DMS79 treated with DMSO at 0.1 percent for 48 hours (cell line): ENCODE data around the gene ZNF385B.
A peak's percentile ranks its signal among the peaks of the same experiment; 100 is the strongest.

ENCODE experiments used
- DNase-seq: peaks from one replicate; lab custom pipeline; 2025; lab: John Stamatoyannopoulos, UW

Gene ZNF385B

DNA sequence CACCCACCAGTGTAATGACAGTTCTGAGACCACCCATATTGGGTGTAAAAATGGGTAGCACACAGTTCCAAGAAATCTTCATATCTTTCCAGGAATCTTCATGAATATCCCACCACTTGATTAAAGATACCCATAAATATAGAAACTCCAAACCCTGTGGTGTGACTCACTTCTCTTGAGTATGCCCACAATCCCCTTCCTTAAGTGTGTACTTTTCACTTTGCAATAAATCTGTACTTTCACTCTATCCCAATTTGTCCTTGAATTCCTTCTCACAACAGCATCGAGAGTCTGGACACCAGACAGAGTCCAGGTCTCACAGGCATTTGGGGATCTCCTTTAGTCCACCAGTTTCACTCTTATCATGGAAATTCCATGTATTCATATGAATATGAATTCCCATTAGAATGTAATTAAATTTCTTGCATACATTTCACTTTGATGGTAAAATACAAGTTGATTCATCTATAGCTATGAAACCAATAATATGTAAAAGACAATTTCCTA, 309.8 kb downstream of the ZNF385B start:
- DNase-seq: no peak

- DNase-seq: no peak
Measured at GRCh38 chr2:179550849-179551248, 310.6 kb downstream of the ZNF385B start.

- DNase-seq: no peak
Measured at GRCh38 chr2:179550214-179550613, 311.2 kb downstream of the ZNF385B start.

- DNase-seq: no peak
Measured at GRCh38 chr2:179546656-179547055, 314.8 kb downstream of the ZNF385B start.

DNA sequence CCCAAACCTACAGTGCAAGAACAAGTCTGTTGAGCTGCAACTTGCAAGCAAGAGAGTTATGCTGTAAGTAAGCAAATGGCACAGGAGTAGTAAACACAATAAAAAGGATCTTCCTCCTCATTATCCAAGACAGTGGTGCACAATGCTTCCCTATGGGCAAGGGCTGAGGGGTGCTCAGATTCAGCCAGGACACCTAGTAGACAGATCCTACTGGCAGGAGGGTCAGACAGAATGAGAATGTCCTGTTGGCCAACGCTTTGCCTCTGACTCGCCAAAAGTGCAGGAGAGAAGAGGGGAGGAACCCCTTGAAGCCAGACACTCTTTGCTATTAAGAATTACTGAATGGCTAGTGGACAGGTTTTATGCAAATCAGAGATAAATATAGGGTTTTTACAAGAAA, 316.4 kb downstream of the ZNF385B start:
- no peak for DNase-seq

DNA sequence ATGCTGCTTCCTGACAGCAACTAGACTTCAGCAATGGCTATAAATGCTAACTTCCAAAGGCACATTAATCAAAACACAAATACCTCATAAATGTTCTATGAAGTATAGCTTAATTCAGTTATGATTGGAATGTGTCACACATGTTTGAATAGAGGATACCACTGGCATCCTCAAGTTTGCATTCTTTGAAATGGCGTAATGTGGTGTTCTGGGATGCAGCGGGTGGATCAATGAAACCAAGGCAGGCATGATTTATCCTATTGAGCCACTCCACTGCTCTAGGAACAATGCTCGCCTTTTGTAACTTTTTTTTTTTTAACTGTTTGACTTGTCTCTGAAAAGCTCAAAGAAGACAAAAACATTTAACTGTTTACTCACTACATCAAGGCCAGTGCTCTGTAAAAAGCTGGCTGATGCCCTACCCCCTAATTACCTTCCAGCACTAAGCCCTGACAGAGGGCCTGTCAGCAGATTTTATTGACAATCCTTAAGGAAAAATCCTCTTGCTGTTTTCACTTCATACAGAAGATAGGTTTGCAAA, 318.0 kb downstream of the ZNF385B start:
- peak; percentile 36 for DNase-seq

GRCh38 chr2:179541586-179541985, 319.8 kb downstream of the ZNF385B start:
- DNase-seq: no peak

GRCh38 chr2:179539124-179539511, 322.3 kb downstream of the ZNF385B start:
- DNase-seq: no peak

DNA sequence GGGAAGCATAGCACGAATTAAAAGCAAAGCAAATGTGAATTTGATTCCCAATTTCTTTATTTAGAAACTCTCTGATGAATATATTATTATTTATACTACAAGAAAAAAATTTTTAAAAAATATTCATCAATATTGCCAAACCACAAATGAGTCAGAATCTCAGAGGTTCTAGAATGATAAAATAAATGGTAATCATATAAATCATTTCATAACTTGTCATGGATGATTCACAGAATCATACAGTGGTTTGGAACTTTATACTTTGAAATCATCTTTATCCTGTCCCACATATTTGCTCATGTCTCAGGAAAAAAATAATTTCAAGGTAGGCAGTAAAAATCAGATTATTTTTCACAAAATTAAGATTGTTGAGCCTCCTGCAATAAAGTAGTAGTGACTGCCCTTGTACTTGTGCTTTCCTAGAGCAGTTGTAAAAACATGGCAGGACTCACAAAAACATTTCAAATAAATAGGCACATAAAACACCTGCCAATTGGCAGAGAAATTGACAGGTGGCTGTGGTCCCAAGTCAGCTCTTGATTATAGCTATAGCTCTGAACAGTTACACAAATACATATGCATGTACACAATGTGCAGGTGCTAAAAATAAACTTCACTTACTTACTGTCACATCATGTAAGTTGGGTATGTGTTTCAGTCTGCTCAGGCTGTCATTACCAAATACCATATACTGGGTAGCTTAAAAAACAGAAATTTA, 322.8 kb downstream of the ZNF385B start:
- DNase-seq: no peak

DNA sequence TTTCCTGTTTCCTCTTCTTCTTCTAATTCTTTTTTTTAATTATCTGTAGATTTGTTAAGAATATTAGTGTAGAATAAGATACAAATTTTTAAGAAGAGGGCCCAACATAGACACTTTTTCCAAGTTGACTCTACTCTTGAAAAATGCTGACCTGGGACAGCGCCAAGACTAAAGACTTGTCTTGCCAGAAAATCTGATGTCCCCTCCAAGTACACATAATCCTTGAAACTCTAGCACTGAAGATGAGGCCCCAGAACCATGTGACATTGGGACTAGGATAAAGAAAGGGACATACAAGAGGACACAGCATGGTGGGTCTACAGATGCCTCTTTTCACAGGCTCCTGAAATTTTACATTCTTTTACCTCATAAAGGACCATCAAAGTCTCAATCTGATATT, 325.2 kb downstream of the ZNF385B start:
- no peak for DNase-seq

DNA sequence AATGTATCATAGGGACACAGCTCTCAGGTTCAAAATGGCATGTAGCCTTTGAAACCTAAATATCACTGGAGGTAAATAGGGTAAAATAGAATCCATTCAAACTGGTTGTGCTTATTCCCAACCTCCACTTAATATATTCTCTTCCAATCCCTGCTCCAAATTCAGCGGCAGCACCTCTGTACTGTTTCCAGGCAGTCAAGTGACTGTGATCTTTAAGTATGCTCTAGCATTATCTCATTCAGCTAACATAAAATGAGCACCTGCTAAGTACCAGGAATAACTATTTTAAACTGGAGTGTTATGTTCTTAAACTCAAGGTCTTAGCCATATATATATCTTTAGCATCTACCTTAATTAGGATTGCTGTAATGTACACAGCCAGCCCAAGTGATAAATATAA, 327.5 kb downstream of the ZNF385B start:
- no peak for DNase-seq

DNA sequence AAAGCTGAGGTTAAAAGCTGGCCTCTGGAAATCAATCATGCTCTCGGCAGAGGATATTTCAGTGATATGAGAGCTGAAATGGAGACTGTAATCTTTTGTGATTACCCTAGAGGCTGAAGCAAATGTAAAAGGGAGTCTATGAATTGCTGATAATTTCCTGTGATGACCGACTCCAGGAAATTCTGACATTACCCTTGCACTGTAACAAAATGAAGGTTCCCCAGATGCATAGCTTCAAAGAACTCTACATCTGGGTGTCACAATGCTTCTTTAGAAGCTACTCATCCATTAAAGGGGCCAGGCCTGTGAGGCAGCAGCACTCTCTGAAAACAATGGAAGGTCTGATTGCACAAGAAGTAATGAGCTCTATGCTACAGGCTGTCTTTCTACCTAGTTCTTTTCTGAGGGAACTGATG, 328.5 kb downstream of the ZNF385B start:
- no peak for DNase-seq

DNA sequence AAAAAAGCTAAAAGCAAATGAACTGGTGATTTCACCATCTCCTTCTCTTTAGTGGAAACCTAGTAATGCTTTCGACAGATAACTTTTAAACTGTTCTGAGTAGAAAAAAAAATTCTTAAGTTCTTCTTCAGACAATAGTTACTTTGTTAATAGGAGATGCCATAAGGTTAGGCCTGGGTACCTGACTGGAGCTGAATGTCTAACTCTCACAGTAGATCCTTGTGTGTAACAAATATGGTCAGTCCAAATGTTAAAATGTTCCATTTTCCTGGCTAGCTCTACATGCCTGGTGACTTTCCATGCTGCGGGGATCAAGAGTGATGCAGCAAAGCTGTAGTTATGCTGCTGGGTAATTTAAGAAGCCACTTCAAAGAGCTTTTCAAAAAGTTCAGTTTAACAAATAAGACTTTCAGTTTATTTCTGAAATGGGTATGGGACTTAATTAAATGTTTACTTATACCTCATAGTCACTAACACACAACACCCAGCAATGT, 332.8 kb downstream of the ZNF385B start:
- no peak for DNase-seq

DNA sequence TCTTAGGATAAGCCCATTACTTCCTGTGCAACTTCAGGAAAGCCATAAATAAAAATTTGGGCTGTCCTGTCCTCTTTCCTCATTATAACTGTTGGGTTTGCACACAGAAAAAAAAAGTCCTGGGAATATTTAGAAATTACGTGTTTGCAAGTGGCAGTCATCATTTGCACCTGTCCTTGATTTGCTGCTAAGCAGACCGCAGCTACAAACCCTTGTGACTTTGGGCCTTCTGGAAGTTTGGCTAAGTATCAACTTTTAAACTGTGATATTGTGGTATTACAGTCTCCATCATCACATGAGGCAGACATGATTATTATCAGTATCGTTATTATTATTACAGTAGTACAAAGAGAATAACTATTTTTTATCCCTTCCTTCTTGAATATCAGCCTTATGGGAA, 336.1 kb downstream of the ZNF385B start:
- no peak for DNase-seq

- DNase-seq: no peak
Measured at GRCh38 chr2:179524809-179525339, 336.5 kb downstream of the ZNF385B start.

DNA sequence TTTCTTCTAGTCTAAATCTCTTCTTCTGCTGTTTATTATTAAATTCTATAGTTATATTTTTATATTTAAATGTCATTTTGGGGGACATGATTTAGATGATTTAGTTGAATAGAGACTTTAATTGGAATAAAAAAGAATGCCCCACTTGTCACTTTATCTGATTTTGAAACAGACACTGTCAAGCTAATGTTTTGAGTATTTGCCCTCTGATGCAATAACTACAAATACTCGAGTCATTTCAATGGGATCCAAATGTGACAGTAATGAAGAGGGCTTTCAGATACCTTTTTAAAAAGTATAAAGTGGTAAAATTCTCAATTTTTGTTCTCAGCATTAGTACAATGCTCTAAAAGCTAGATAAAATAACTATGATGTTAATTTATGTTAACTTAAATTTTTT, 339.5 kb downstream of the ZNF385B start:
- no peak for DNase-seq

- no peak for DNase-seq
Measured at GRCh38 chr2:179518830-179519229, 342.6 kb downstream of the ZNF385B start.

DNA sequence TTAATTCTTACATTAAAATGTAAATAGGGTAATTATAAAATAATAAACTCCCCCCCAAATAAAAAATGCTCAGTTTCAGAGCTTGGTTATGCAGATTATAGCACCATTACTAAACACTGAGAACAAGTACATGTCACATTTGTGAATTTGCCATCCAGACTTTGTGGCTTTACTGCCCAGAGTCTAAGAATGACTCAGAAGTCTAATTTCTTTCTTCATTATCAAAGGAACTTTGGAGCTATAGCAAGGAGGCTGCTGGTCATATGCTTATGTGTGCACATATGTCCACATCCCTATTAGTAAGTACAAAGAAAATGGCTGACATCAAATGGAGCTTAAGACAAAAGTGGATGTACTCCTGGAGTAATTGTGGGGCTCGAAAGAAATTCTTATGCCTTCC, 348.2 kb downstream of the ZNF385B start:
- no peak for DNase-seq

DNA sequence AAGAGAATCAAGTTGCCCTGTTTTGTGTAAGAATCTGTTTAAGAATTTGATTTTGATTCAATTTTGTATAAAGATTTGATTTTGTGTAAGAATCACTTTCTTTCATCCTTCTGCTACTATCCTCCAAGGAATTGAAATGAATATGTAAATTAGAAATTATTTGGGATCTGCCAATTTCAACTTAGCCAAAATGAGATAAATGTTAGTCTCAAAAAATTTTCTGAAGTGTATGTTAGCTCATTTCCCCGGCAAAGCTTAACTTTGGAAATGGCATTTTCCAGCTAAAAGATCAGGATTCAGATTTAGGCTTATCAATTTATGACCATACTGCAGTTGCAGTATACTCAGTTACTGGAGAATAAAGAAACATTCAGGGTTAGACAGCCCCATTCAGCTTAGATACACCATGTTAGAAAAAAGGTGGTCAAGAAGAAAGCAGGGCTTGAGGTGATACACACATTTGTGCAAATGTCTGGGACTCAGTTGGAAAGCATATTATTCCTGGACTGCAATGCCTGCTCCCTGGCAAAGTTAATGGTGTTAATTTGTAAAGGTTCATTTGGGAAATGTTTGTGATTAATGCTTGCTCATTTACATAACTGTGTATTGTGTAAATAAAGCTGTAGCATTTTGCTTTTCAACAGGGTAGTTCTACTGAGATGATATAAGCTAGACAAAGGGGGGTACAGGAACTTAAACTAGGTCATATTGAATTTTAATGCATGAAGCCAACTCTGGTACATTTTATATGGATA, 349.0 kb downstream of the ZNF385B start:
- DNase-seq: no peak

- DNase-seq: no peak
Measured at GRCh38 chr2:179511105-179511789, 350.2 kb downstream of the ZNF385B start.

GRCh38 chr2:179495315-179495714, 366.1 kb downstream of the ZNF385B start:
- no peak for DNase-seq

DNA sequence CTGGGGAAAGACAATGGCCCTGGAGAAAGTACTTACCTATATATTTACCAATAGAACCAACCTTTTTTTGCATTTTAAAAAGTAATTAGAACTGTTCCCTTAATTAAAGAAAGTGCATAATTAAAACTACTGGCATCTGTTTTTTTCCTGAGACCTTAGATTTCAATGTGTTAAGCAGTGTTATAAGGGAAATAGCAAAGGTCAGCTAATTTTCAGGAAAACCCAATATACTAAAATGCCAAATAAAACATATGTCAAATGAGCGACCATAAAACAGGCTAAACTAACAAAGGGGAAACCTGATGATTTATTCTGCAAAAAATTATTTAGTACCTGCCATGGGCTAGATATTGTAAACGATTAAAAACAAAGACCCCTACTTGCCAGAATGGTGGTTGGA, 372.8 kb downstream of the ZNF385B start:
- no peak for DNase-seq
